BLaER1 (cell line): ENCODE measurements around the gene IGSF5.
"Not testable (repeated sequence)": the region's sequence is repeated elsewhere in the genome, so short reads cannot be mapped to it uniquely, and the experiment has no call there.

ENCODE experiments used
- H3K27ac ChIP-seq: shearing (Covaris generic); formaldehyde crosslinking; 2 replicates; pipeline ENCODE4 v1.8.1; 2022
- H3K27me3 ChIP-seq: shearing (Covaris generic); formaldehyde crosslinking; 2 replicates; pipeline ENCODE4 v1.8.1; 2022
- H3K36me3 ChIP-seq: shearing (Covaris generic); formaldehyde crosslinking; 2 replicates; pipeline ENCODE4 v1.8.1; 2022
- H3K4me1 ChIP-seq: shearing (Covaris generic); formaldehyde crosslinking; 2 replicates; pipeline ENCODE4 v1.8.1; 2022
- H3K4me2 ChIP-seq: shearing (Covaris generic); formaldehyde crosslinking; 2 replicates; pipeline ENCODE4 v1.8.1; 2022
- H3K4me3 ChIP-seq: shearing (Covaris generic); formaldehyde crosslinking; 2 replicates; pipeline ENCODE4 v1.8.1; 2022
- H3K9ac ChIP-seq: shearing (Covaris generic); formaldehyde crosslinking; 2 replicates; pipeline ENCODE4 v1.8.1; 2022
- H3K9me3 ChIP-seq: shearing (Covaris generic); formaldehyde crosslinking; 2 replicates; pipeline ENCODE4 v1.8.1; 2022
- H4K20me1 ChIP-seq: shearing (Covaris generic); formaldehyde crosslinking; 2 replicates; pipeline ENCODE4 v1.8.1; 2022
- Cebpa-rat ChIP-seq: shearing (Covaris generic); IDR thresholded peaks from 2 replicates; pipeline ENCODE4 v1.8.1; 2022

Gene IGSF5

GRCh38 chr21:39744883-39745282 is at the start of gene IGSF5:
Gene IGSF5 (plus strand): TSS chr21:39745183. CDS start chr21:39745510, 327 bp downstream.
- not testable (repeated sequence) for H3K36me3 ChIP-seq, H3K4me1 ChIP-seq, H3K9me3 ChIP-seq, H4K20me1 ChIP-seq, H3K4me2 ChIP-seq, H3K27me3 ChIP-seq, H3K9ac ChIP-seq, H3K4me3 ChIP-seq, H3K27ac ChIP-seq

DNA sequence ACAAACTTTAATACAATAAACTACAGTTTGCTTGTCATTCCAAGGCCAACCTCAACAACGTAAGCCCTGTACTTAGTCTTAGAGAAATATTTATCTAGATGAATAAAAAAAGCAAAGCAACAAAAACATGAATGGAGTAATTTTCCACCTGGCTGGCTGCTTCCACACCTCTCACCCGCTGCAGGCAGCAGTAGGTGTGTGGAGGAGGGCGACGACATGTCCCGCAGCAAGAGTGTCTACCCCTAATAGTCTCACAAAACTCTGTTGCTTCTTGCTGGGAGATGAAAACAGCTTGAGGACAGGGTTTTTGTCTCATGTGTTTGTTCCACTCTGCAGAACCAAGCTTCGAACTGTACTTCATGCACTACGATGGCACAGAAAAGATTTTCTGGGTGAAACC is 48.8 kb upstream of the IGSF5 start:
- H4K20me1 ChIP-seq, result no peaks in the 10 kb centered on the region
- H3K4me1 ChIP-seq, result no peaks in the 10 kb centered on the region
- H3K4me2 ChIP-seq, result no peak overlapping the region
- no peak overlapping the region for H3K4me3 ChIP-seq
- H3K9me3 ChIP-seq, result no peaks in the 10 kb centered on the region
- H3K9ac ChIP-seq, result no peak overlapping the region
- H3K27me3 ChIP-seq, result no peaks in the 10 kb centered on the region
- H3K27ac ChIP-seq, result no peak overlapping the region
- no peaks in the 10 kb centered on the region for H3K36me3 ChIP-seq
- no peak for TF ChIP-seq Cebpa-rat

GRCh38 chr21:39696618-39697017 is 48.4 kb upstream of the IGSF5 start:
- Histone ChIP-seq H3K4me1 (no peaks in the 10 kb centered on the region), H4K20me1 (no peaks in the 10 kb centered on the region), H3K4me3 (no peak overlapping the region), H3K9ac (no peak overlapping the region), H3K4me2 (no peak overlapping the region), H3K27me3 (no peaks in the 10 kb centered on the region), H3K27ac (no peak overlapping the region), H3K36me3 (no peaks in the 10 kb centered on the region), H3K9me3 (no peaks in the 10 kb centered on the region)
- TF ChIP-seq Cebpa-rat, result no peak

- Histone ChIP-seq H4K20me1 (no peaks in the 10 kb centered on the region), H3K27me3 (no peaks in the 10 kb centered on the region), H3K9me3 (peaks cover 6% of the 10 kb centered on the region; the same call in 1 of the 2 replicates), H3K4me2 (no peak overlapping the region), H3K36me3 (no peaks in the 10 kb centered on the region), H3K9ac (no peak overlapping the region), H3K27ac (no peak overlapping the region), H3K4me3 (no peak overlapping the region), H3K4me1 (no peaks in the 10 kb centered on the region)
- TF ChIP-seq Cebpa-rat, result no peak
These were observed 44.7 kb upstream of the IGSF5 start for GRCh38 chr21:39700318-39700717.

DNA sequence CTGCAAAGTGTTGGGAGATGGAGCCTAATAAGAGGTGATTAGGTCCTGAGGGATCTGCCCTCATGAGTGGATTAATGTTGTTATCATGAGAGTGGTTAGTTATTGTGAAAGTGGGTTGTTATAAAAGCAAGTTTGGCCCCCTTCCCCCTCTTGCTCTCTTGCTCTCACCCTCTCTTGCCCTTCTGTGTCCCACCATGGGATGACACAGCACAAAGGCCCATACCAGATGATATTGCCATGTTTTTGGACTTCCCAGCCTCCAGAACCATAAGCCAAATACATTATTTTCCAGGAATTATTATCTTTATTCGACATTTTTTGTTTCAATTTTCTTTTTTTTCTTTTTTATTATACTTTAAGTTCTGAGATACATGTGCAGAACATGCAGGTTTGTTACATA is 41.4 kb upstream of the IGSF5 start:
- no peaks in the 10 kb centered on the region for H3K36me3 ChIP-seq
- no peak overlapping the region for H3K4me3 ChIP-seq
- no peak overlapping the region for H3K9ac ChIP-seq
- no peak overlapping the region for H3K27ac ChIP-seq
- H3K4me2 ChIP-seq, result no peak overlapping the region
- no peak for TF ChIP-seq Cebpa-rat
- H3K27me3 ChIP-seq, result no peaks in the 10 kb centered on the region
- H3K4me1 ChIP-seq, result no peaks in the 10 kb centered on the region
- H3K9me3 ChIP-seq, result peaks cover 6% of the 10 kb centered on the region; the same call in 1 of the 2 replicates
- H4K20me1 ChIP-seq, result no peaks in the 10 kb centered on the region

GRCh38 chr21:39705849-39706248 is 39.1 kb upstream of the IGSF5 start:
- Histone ChIP-seq H3K4me3 (no peak overlapping the region), H3K36me3 (no peaks in the 10 kb centered on the region), H3K4me1 (no peaks in the 10 kb centered on the region), H3K9me3 (peaks cover 6% of the 10 kb centered on the region; the same call in 1 of the 2 replicates), H3K27me3 (no peaks in the 10 kb centered on the region), H3K4me2 (no peak overlapping the region), H3K27ac (no peak overlapping the region), H3K9ac (no peak overlapping the region), H4K20me1 (no peaks in the 10 kb centered on the region)
- TF ChIP-seq Cebpa-rat, result no peak

GRCh38 chr21:39707316-39707715 is 37.7 kb upstream of the IGSF5 start:
- no peaks in the 10 kb centered on the region for H3K36me3 ChIP-seq
- H3K4me2 ChIP-seq, result no peak overlapping the region
- H3K4me3 ChIP-seq, result no peak overlapping the region
- H3K9ac ChIP-seq, result no peak overlapping the region
- peaks cover 6% of the 10 kb centered on the region; the same call in 1 of the 2 replicates for H3K9me3 ChIP-seq
- TF ChIP-seq Cebpa-rat, result no peak
- H3K27ac ChIP-seq, result no peak overlapping the region
- H3K27me3 ChIP-seq, result no peaks in the 10 kb centered on the region
- H3K4me1 ChIP-seq, result no peaks in the 10 kb centered on the region
- no peaks in the 10 kb centered on the region for H4K20me1 ChIP-seq

DNA sequence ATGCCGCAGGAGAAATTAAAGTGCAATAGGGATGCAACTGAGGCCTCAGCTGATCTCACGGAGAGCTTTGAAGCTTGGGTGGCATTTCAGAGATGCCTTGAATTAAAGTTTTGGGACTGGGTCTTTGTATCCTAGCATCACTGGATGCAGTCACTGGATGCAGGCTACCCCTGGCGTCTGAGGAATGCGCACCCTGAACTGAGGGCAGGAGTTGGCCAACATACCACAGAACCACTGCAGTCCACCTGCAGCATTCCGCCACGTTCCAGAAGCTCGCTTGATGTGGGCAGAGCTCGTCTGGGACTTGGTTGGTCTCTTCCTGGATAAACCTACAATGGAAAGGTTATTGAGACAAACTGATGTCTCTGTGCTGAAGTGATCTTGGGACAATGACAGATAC is 34.1 kb upstream of the IGSF5 start:
- no peak overlapping the region for H3K4me2 ChIP-seq
- H3K4me3 ChIP-seq, result no peak overlapping the region
- H3K27ac ChIP-seq, result no peak overlapping the region
- 0 out of 2 replicates have a peak, but pooled peaks cover 5% of the 10 kb centered on the region for H3K4me1 ChIP-seq
- H3K9me3 ChIP-seq, result no peaks in the 10 kb centered on the region
- no peaks in the 10 kb centered on the region for H3K27me3 ChIP-seq
- H3K9ac ChIP-seq, result no peak overlapping the region
- H3K36me3 ChIP-seq, result no peaks in the 10 kb centered on the region
- H4K20me1 ChIP-seq, result no peaks in the 10 kb centered on the region
- no peak for TF ChIP-seq Cebpa-rat

- Histone ChIP-seq H3K9ac (no peak overlapping the region), H3K9me3 (no peaks in the 10 kb centered on the region), H4K20me1 (no peaks in the 10 kb centered on the region), H3K4me2 (no peak overlapping the region), H3K27me3 (no peaks in the 10 kb centered on the region), H3K27ac (no peak overlapping the region), H3K4me3 (no peak overlapping the region), H3K4me1 (0 out of 2 replicates have a peak, but pooled peaks cover 5% of the 10 kb centered on the region), H3K36me3 (no peaks in the 10 kb centered on the region)
- no peak for TF ChIP-seq Cebpa-rat
These were observed 32.7 kb upstream of the IGSF5 start for GRCh38 chr21:39712273-39712672.

DNA sequence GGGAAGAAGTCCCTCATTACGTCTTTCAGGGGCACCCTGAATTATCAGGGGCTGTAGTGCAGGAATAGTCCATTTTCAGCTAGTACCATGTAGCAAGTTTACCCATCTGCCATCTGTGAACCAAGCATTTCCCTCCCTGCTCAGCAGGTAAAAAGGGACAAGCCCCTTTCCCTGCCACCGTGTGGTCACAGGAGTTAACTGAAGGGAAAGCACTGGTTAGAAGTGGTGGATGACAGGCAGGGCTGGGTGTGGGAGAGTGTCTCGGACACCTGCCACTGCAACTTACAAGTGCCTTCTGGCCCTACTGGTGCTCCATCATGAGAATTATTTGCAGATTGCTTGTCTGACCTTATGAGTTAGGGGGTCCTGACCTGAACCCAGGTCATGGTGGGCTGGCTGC is 32.0 kb upstream of the IGSF5 start:
- Histone ChIP-seq H3K4me1 (0 out of 2 replicates have a peak, but pooled peaks cover 5% of the 10 kb centered on the region), H3K9me3 (no peaks in the 10 kb centered on the region), H4K20me1 (no peaks in the 10 kb centered on the region), H3K4me2 (no peak overlapping the region), H3K27ac (no peak overlapping the region), H3K27me3 (no peaks in the 10 kb centered on the region), H3K36me3 (no peaks in the 10 kb centered on the region), H3K9ac (no peak overlapping the region), H3K4me3 (no peak overlapping the region)
- no peak for TF ChIP-seq Cebpa-rat

DNA sequence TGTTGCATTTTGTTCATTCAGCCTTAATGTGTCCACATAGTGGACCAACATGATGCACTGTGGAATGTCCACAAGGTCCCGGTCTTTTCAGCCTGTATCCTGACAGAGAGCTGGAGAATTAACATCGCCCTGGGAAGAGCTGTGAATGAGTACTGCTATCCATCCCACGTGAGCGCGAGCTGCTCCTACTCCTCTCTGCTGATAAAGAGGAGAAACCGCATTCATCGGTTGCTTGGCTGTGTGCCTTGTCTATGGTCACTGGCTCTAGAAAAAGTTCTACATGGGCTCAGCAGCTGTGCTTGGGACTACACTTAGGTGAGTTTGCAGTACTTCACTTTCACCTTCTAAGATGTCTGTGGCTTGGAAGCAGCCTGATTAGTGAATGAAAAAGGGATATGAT is 31.1 kb upstream of the IGSF5 start:
- Histone ChIP-seq H3K4me3 (no peak overlapping the region), H3K36me3 (no peaks in the 10 kb centered on the region), H3K9ac (no peak overlapping the region), H4K20me1 (no peaks in the 10 kb centered on the region), H3K4me1 (0 out of 2 replicates have a peak, but pooled peaks cover 5% of the 10 kb centered on the region), H3K27me3 (no peaks in the 10 kb centered on the region), H3K9me3 (no peaks in the 10 kb centered on the region), H3K27ac (no peak overlapping the region), H3K4me2 (no peak overlapping the region)
- no peak for TF ChIP-seq Cebpa-rat
